ENCODE results near the gene OSBPL1A.
"Not testable (repeated sequence)": the region's sequence is repeated elsewhere in the genome, so short reads cannot be mapped to it uniquely, and the experiment has no call there.

Gene OSBPL1A

DNA sequence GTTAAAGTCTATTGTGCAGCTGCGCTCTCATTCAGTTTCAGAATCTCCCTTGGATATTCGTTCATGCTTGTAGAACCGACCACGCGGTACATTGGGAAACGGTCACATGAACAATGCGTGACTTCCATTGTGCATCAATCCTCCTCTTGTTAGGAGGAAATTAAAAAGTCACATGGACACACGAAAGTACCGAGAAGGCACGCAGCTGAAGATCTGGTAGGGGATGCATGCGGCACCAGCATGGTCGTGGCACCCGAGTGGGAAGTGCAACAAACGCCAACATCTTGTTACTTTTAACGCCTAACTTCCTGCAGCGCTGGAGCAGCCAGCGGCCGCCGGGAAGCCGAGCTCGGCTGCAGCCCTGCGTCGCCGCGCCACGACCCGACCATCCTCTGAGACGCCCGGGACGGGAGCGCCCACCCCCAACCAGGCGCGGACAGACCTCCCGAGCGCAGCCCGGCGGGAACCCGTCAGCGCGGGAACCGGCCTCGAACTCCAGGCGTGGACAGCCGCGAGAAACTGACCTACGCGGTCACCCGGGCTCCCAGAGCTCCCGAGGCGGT is 412 bp downstream of the OSBPL1A start:
- DNase-seq (ENCODE audit: low spot score), result peak; percentile 14

GRCh38 chr18:24396082-24396633 is 1.5 kb downstream of the OSBPL1A start:
- no peak for DNase-seq (ENCODE audit: low spot score)

DNA sequence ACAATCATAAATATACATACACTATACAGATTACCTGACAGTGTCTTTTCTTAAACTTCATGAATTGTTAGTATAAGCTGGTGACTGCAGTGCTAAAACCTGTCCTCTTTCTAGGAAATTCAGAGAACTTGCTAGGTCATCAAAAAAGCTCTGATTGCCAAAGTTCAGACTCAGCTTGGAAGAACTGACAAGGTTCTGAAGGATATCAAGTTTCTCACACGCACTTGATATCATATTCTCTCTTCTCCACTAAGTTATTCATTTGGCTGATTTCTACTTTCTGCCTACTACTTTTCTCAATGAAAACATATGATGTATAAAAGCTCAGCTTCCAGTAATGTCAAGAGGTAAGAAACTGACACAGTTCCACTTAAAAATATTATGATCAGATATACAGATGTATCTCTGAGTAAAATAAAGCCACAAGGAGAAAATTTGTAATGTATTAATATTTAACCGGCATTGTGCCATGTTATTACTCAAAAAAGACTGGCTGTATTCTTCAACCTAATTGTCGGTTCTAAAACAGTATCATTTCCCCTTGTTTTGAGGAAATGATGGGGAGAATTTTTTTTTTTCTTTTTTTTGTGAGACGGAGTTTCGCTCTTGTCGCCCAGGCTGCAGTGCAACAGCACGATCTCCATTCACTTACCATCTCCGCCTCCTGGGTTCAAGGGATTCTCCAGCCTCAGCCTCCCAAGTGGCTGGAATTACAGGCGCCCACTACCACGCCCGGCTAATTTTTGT is 2.4 kb downstream of the OSBPL1A start:
- DNase-seq (ENCODE audit: low spot score), result no peak

DNA sequence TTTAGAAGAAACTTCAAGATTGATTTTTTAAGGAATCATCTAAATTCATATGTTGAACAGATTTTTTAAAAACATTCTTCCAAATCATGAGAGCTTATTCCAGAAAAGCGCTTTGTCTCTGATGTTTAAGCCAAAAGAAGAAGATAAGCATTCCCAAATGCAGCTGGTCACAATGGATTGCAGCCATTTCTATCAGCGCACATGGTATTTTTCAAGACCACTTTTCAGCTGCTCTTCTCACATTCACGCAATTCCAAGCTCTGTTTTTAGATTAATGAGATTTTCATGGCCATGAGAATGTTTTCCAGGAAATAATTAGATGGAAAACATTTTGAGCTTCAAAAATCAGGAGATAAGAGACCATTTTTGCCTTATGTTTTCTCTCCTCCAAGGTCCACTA is 8.7 kb downstream of the OSBPL1A start:
- no peak for DNase-seq (ENCODE audit: low spot score)

GRCh38 chr18:24386681-24387080 is 10.9 kb downstream of the OSBPL1A start:
- no peak for DNase-seq (ENCODE audit: low spot score)

DNA sequence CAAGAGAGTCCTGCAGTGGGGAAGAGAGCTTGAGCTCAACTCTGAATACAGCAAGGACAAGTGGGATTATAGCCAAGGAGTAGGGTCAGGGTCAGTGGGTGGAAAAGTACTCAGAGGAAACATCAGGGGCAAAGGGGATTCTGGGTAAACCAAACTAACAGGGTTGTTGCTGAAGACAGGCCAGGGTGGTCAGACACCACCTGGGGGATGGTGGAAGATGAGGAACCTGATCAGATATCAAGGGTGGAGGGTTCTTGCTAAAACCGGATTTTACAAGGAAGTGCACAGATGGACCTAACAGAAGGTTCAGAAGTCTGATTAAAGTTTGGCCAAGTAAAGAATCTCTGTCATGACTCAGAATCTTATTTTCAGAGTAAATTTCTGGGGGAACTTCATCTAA is 16.5 kb downstream of the OSBPL1A start:
- DNase-seq (ENCODE audit: low spot score), result no peak

- no peak for DNase-seq (ENCODE audit: low spot score)
These were observed 17.4 kb downstream of the OSBPL1A start for GRCh38 chr18:24380163-24380747.

- no peak for DNase-seq (ENCODE audit: low spot score)
These were observed 19.0 kb downstream of the OSBPL1A start for GRCh38 chr18:24378598-24378997.

DNA sequence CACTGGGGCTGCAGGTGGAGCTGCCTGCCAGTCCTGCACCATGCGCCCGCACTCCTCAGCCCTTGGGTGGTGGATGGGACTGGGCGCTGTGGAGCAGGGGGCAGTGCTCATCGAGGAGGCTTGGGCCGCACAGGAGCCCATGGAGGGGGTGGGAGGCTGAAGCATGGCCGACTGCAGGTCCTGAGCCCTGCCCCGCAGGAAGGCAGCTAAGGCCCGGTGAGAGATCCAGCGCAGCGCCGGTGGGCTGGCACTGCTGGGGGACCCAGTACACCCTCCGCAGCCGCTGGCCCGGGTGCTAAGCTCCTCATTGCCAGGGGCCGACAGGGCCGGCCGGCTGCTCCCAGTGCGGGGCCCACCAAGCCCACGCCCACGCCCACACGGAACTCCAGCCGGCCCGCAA is 21.1 kb downstream of the OSBPL1A start:
- not testable (repeated sequence) for DNase-seq (ENCODE audit: low spot score)

DNA sequence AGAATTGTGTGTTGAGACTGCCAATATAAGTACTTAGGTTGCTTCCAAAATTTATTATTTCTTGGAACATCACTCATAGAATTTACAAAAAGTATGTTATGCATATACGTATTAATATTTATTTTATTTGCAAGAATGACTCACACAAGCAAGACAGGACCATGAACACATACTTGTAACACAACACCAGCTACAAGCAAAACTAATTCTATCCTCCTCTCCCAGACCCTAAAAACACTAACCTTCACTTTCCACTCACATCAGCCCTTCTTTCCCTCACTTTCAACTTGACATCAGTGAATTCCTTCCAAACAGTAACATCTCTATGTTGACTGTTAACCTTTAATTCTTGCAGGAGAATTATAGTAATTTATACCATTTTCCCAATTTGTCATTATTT is 24.3 kb downstream of the OSBPL1A start:
- DNase-seq (ENCODE audit: low spot score), result no peak

GRCh38 chr18:24372279-24372872 is 25.2 kb downstream of the OSBPL1A start:
- no peak for DNase-seq (ENCODE audit: low spot score)

GRCh38 chr18:24370120-24370519 is 27.5 kb downstream of the OSBPL1A start:
- no peak for DNase-seq (ENCODE audit: low spot score)

DNA sequence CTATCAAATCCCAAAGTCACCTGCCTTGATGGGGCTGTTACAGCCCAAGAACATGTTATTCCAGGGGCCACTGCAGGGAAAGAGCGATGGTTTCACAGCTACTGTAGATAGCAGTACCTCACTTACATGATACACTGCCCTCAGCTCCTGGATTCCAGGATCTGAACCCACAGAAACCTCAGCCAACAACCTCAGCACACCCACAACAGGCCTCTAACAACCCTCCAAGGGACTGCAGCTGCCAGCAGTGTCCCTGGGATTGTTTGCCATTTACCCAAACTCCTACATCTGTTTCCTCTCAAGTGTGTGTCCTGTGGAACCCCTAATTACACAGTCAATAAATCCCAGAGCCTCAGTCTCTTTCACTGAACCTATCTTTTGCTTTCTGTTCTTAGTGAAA is 28.2 kb downstream of the OSBPL1A start:
- no peak for DNase-seq (ENCODE audit: low spot score)

DNA sequence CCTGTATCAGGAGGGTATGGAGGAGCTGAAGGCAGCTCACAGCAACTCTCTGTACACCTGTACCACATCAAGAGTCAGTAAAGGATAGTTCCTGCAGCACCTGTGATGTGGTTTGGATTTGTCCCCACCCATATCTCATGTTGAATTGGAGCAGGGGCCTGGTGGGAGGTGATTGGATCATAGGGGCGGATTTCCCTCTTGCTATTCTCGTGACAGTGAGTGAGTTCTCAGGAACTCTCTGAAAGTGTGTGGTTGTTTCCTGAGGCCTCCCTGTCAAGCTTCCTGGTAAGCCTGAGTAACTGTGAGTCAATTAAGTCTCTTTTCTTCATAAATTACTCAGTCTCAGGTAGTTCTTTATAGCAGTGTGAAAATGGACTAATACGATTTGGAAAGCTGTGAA is 28.9 kb downstream of the OSBPL1A start:
- no peak for DNase-seq (ENCODE audit: low spot score)

- no peak for DNase-seq (ENCODE audit: low spot score)
These were observed 31.3 kb downstream of the OSBPL1A start for GRCh38 chr18:24366328-24366727.

GRCh38 chr18:24364177-24364576 is 33.4 kb downstream of the OSBPL1A start:
- DNase-seq (ENCODE audit: low spot score), result no peak

GRCh38 chr18:24362757-24363156 is 34.9 kb downstream of the OSBPL1A start:
- no peak for DNase-seq (ENCODE audit: low spot score)

- DNase-seq (ENCODE audit: low spot score), result peak; percentile 54
These were observed 37.7 kb downstream of the OSBPL1A start for GRCh38 chr18:24359787-24360530.

- DNase-seq (ENCODE audit: low spot score), result no peak
These were observed 43.3 kb downstream of the OSBPL1A start for GRCh38 chr18:24354278-24354677.

- DNase-seq (ENCODE audit: low spot score), result no peak
These were observed 51.4 kb downstream of the OSBPL1A start for GRCh38 chr18:24346254-24346653.

- DNase-seq (ENCODE audit: low spot score), result no peak
These were observed 53.1 kb downstream of the OSBPL1A start for GRCh38 chr18:24344509-24344908.

DNA sequence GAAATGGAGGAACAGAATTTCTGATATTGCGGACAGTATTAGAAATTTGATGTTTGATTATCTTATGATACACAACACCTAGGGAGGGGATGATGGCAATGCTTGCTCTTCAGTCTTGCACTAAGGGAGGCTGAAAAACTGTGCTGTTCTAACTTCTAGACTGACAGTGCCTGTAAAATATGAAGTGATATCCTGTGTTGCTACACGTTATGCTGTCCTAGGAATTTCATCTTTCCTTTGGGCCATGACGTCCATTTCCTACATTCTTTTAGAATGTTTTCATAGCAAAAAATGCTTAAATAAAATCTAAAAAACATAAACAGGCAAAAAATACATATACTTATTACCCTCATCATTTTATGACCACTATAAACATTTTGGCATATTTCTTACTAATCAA is 55.3 kb downstream of the OSBPL1A start:
- DNase-seq (ENCODE audit: low spot score), result no peak
